Panc1 (cell line): Measurements from ENCODE around the gene MYH3. TPM values are rescaled to one million over a fixed set of nuclear protein-coding genes. Genes with fewer than 3 reads are reported as not detected.

Source experiments
- ATAC-seq: fragments of 200-7000 bp; cut with Tn5 transposase; 2 replicates; pipeline ENCODE4 v1.9.1; 2020; ENCODE audit warnings: mild to moderate bottlenecking, moderate library complexity
- BruUV-seq: library from RNA; stranded (reverse); fragments of 400-500 nt; replicated peaks from 2 replicates; lab custom pipeline; 2021; lab: Mats Ljungman, UMichigan
- CTCF ChIA-PET: fragments of 300-600 bp; sonication (Branson Sonifier 250); formaldehyde crosslinking; loops from one replicate; lab custom pipeline; 2022; ENCODE audit warnings: antibody characterized with exemption; lab: Charles Lee
- POLR2A ChIA-PET: fragments of 300-600 bp; sonication (Branson Sonifier 250); formaldehyde crosslinking; loops from one replicate; lab custom pipeline; 2022; ENCODE audit warnings: antibody characterized with exemption; lab: Charles Lee
- DNase-seq: peaks from one replicate; pipeline ENCODE4 v3.0.0-alpha.2; 2010; ENCODE audit warnings: low read depth, low spot score
- H3K27ac ChIP-seq: 2 replicates; pipeline ENCODE4 v1.5.1; 2011; ENCODE audit warnings: mild to moderate bottlenecking, low read length, inconsistent platforms
- H3K27me3 ChIP-seq: fragments of 200-500 bp; sonication (Bioruptor generic); 2 replicates; pipeline ENCODE4 v1.6.0; 2014; ENCODE audit warnings: low read length, inconsistent platforms; ENCODE audit not compliant: control insufficient read depth, insufficient read depth
- H3K36me3 ChIP-seq: fragments of 200-500 bp; sonication (Bioruptor generic); 2 replicates; pipeline ENCODE4 v1.5.1; 2014; ENCODE audit warnings: inconsistent platforms, mild to moderate bottlenecking, low read length, moderate library complexity; ENCODE audit not compliant: control insufficient read depth, insufficient read depth
- H3K4me1 ChIP-seq: 2 replicates; pipeline ENCODE4 v1.5.1; 2011; ENCODE audit warnings: inconsistent platforms, mild to moderate bottlenecking, low read length, moderate library complexity; ENCODE audit not compliant: control insufficient read depth, insufficient read depth
- H3K4me3 ChIP-seq, 2 experiments: 2 replicates each; pipeline ENCODE4 v1.5.1; 2011 to 2012; ENCODE audit warnings: low read depth in 2 of 2, low read length in 2 of 2, mild to moderate bottlenecking in 2 of 2, inconsistent platforms in 1 of 2, moderate library complexity in 1 of 2
- H3K9me3 ChIP-seq: fragments of 200-500 bp; sonication (Bioruptor generic); 2 replicates; pipeline ENCODE4 v1.5.1; 2014; ENCODE audit warnings: low read depth, mild to moderate bottlenecking, inconsistent platforms, low read length, moderate library complexity; ENCODE audit not compliant: control insufficient read depth, insufficient read depth
- POLR2AphosphoS5 ChIP-seq: IDR thresholded peaks from 2 replicates; pipeline ENCODE4 v1.6.1; 2012; ENCODE audit warnings: mild to moderate bottlenecking, low read depth, low read length, moderate library complexity
- SIN3A ChIP-seq: IDR thresholded peaks from 2 replicates; pipeline ENCODE4 v1.6.1; 2012; ENCODE audit warnings: low read depth, mild to moderate bottlenecking, low read length, moderate library complexity, borderline replicate concordance; ENCODE audit not compliant: insufficient read depth
- TCF7L2 ChIP-seq: IDR thresholded peaks from 2 replicates; pipeline ENCODE4 v1.6.1; 2011; ENCODE audit warnings: mild to moderate bottlenecking, low read depth, low read length, inconsistent platforms
- in situ Hi-C: cut with HindIII; loops from 2 replicates; pipeline ENCODE4 v1.10.0; 2016; ENCODE audit warnings: low sequenced_read_pairs, low pct_unique_long_range_greater_than_20kb
- intact Hi-C: fragments of 100-400 bp; cut with micrococcal nuclease; formaldehyde crosslinking; loops from one replicate; pipeline ENCODE4 v1.10.0; 2022; ENCODE audit not compliant: unreplicated experiment
- total RNA-seq: library from RNA; stranded (reverse); gene quantifications from one replicate; pipeline ENCODE4 v1.2.1, GENCODE V29; 2021; ENCODE audit not compliant: unreplicated experiment
- TF ChIP-seq, protein P1 (sequence below): fragments of 450-650 bp; IDR thresholded peaks from 2 replicates; pipeline ENCODE4 v1.5.1; 2017; ENCODE audit warnings: mild to moderate bottlenecking
- TF ChIP-seq, protein P2 (sequence below), 2 experiments: IDR thresholded peaks; 2 replicates each; pipeline ENCODE4 v1.6.1; 2011 to 2012; ENCODE audit warnings: low read depth in 2 of 2, control low read depth in 1 of 2, low read length in 1 of 2, mild to moderate bottlenecking in 1 of 2, moderate library complexity in 1 of 2; ENCODE audit not compliant: insufficient read depth in 1 of 2

Gene MYH3
- total RNA-seq, 1 experiment from 2014 or later: 1.6 TPM

DNA sequence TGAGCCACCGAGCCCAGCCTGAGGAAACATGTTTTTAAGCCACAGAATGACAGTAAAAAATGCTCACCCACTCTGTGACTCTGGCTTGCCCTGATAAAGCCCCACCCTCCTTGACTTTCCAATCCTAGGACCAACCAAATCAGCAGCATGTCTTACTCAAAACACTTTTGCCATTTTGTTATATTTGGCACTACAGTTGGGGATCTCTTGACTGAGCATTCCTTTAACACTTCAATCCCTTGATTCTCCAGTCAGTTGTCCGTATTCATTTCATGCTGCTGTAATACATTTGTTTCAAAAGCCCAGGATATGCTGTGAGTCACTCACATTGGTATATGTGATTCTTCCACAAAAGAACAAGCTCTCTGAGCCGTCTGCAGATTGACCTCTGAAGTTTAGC lies 8.2 kb downstream of the MYH3 start:
- no peaks in the 10 kb centered on the region for H3K4me1 ChIP-seq
- no peak overlapping the region for H3K27ac ChIP-seq
- TF ChIP-seq POLR2AphosphoS5 (no peak), SIN3A (no peak)
- TF ChIP-seq, protein P1, sequence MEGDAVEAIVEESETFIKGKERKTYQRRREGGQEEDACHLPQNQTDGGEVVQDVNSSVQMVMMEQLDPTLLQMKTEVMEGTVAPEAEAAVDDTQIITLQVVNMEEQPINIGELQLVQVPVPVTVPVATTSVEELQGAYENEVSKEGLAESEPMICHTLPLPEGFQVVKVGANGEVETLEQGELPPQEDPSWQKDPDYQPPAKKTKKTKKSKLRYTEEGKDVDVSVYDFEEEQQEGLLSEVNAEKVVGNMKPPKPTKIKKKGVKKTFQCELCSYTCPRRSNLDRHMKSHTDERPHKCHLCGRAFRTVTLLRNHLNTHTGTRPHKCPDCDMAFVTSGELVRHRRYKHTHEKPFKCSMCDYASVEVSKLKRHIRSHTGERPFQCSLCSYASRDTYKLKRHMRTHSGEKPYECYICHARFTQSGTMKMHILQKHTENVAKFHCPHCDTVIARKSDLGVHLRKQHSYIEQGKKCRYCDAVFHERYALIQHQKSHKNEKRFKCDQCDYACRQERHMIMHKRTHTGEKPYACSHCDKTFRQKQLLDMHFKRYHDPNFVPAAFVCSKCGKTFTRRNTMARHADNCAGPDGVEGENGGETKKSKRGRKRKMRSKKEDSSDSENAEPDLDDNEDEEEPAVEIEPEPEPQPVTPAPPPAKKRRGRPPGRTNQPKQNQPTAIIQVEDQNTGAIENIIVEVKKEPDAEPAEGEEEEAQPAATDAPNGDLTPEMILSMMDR: no peak
- DNase-seq (no peak), ATAC-seq (no peak)
- H3K9me3 ChIP-seq: no peaks in the 10 kb centered on the region
- CTCF ChIA-PET: no interaction called here
- H3K4me3 ChIP-seq: no peak overlapping the region
- BruUV-seq: no TSS peak
- intact Hi-C loops: no loop called here
- in situ Hi-C loops: no loop called here
- H3K27me3 ChIP-seq: no peaks in the 10 kb centered on the region
- POLR2A ChIA-PET: no interaction called here
- no peaks in the 10 kb centered on the region for H3K36me3 ChIP-seq

DNA sequence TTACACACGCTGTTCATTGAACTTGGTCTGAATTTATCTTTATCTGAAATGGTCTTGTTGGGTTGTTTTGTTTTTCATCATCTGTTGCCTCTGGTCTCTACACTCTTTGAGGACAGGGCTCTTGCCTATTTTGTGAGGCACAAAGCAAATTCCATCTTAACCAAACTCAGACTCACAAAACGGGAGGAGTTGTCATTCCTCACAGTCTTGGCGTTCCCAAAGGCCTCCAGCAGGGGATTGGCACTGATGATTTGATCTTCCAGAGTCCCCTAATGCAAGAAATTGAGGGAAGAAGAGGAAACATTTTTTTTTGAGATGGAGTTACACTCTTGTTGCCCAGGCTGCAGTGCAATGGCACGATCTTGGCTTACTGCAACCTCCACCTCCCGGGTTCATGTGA lies 8.7 kb downstream of the MYH3 start:
- POLR2A ChIA-PET: no interaction called here
- Histone ChIP-seq H3K4me3 (no peak overlapping the region), H3K4me1 (no peaks in the 10 kb centered on the region), H3K9me3 (no peaks in the 10 kb centered on the region), H3K27ac (no peak overlapping the region), H3K27me3 (no peaks in the 10 kb centered on the region), H3K36me3 (no peaks in the 10 kb centered on the region)
- in situ Hi-C loops (no loop called here), intact Hi-C loops (no loop called here)
- DNase-seq: no peak
- CTCF ChIA-PET: no interaction called here
- TF ChIP-seq, protein P1: no peak
- TF ChIP-seq SIN3A: no peak
- TF ChIP-seq, protein P2, sequence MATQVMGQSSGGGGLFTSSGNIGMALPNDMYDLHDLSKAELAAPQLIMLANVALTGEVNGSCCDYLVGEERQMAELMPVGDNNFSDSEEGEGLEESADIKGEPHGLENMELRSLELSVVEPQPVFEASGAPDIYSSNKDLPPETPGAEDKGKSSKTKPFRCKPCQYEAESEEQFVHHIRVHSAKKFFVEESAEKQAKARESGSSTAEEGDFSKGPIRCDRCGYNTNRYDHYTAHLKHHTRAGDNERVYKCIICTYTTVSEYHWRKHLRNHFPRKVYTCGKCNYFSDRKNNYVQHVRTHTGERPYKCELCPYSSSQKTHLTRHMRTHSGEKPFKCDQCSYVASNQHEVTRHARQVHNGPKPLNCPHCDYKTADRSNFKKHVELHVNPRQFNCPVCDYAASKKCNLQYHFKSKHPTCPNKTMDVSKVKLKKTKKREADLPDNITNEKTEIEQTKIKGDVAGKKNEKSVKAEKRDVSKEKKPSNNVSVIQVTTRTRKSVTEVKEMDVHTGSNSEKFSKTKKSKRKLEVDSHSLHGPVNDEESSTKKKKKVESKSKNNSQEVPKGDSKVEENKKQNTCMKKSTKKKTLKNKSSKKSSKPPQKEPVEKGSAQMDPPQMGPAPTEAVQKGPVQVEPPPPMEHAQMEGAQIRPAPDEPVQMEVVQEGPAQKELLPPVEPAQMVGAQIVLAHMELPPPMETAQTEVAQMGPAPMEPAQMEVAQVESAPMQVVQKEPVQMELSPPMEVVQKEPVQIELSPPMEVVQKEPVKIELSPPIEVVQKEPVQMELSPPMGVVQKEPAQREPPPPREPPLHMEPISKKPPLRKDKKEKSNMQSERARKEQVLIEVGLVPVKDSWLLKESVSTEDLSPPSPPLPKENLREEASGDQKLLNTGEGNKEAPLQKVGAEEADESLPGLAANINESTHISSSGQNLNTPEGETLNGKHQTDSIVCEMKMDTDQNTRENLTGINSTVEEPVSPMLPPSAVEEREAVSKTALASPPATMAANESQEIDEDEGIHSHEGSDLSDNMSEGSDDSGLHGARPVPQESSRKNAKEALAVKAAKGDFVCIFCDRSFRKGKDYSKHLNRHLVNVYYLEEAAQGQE (IDR thresholded peaks at IDR 0.05; ENCODE audit: insufficient read depth in 1 of 2, low read depth in 2 of 2, low read length in 1 of 2): no peak
- no peak for TF ChIP-seq TCF7L2
- TF ChIP-seq POLR2AphosphoS5: no peak
- ATAC-seq: no peak
- BruUV-seq: no TSS peak
